Measurements from ENCODE around the gene C5AR2.
A peak's percentile ranks its signal among the peaks of the same experiment; 100 is the strongest.

C5AR2 gene

GRCh38 chr19:47305309-47305751 lies 26.6 kb upstream of the C5AR2 start:
- H3K27ac ChIP-seq = no peak overlapping the region
- peak; percentile 90 for TF ChIP-seq CTCF (conservative IDR thresholded peaks at IDR 0.05)
- no peak for TF ChIP-seq ZFX (IDR thresholded peaks at IDR 0.05)

- no peak for TF ChIP-seq ZFX (IDR thresholded peaks at IDR 0.05)
- TF ChIP-seq CTCF (conservative IDR thresholded peaks at IDR 0.05) = no peak
- no peak overlapping the region for H3K27ac ChIP-seq
Observed at GRCh38 chr19:47306303-47306702, 25.7 kb upstream of the C5AR2 start.

GRCh38 chr19:47309038-47309437 lies 22.9 kb upstream of the C5AR2 start:
- H3K27ac ChIP-seq = no peak overlapping the region
- TF ChIP-seq ZFX (IDR thresholded peaks at IDR 0.05) (no peak), CTCF (conservative IDR thresholded peaks at IDR 0.05) (no peak)

- no peak within 1 kb of the TSS for H3K27ac ChIP-seq
- TF ChIP-seq CTCF (conservative IDR thresholded peaks at IDR 0.05) = no peak
- TF ChIP-seq ZFX (IDR thresholded peaks at IDR 0.05) = no peak
Observed at GRCh38 chr19:47309608-47310007, 22.4 kb upstream of the C5AR2 start, which contains the start of gene C5AR1. C5AR1 (plus strand) TSS chr19:47309861; CDS start chr19:47309896, 35 bp downstream.

- H3K27ac ChIP-seq = no peak overlapping the region
Observed at GRCh38 chr19:47310323-47310722, 21.7 kb upstream of the C5AR2 start.

GRCh38 chr19:47310819-47311218 lies 21.2 kb upstream of the C5AR2 start:
- TF ChIP-seq CTCF (conservative IDR thresholded peaks at IDR 0.05) (no peak), ZFX (IDR thresholded peaks at IDR 0.05) (no peak)
- H3K27ac ChIP-seq = no peak overlapping the region

More at GRCh38 chr19:47310323-47310722, 21.7 kb upstream of the C5AR2 start:
- TF ChIP-seq CTCF (conservative IDR thresholded peaks at IDR 0.05) (no peak), ZFX (IDR thresholded peaks at IDR 0.05) (no peak)

GRCh38 chr19:47312366-47313006 lies 19.5 kb upstream of the C5AR2 start:
- H3K27ac ChIP-seq = no peak overlapping the region
- TF ChIP-seq CTCF (conservative IDR thresholded peaks at IDR 0.05) (no peak), ZFX (IDR thresholded peaks at IDR 0.05) (no peak)
